ENCODE data around the gene SLC19A2. TPM values are rescaled to one million over a fixed set of nuclear protein-coding genes. Genes with fewer than 3 reads are reported as not detected.

SLC19A2 gene
- total and polyA plus RNA-seq, 2 donors (not counting 1 experiment from before 2014, with no cell fraction given) = 5.2 to 8.9 TPM

- TF ChIP-seq CTCF (conservative IDR thresholded peaks at IDR 0.05 in 1 of 2, IDR thresholded peaks at IDR 0.05 in 1 of 2; ENCODE audit: low read depth in 1 of 2, low read length in 2 of 2) (no peak), EZH2 (IDR thresholded peaks at IDR 0.05; ENCODE audit: low read length, missing control alignments) (no peak)
- Histone ChIP-seq H4K20me1 (ENCODE audit: control insufficient read depth, extremely low read depth, insufficient read depth, low read length) (no peaks in the 10 kb centered on the region), H3K9ac (ENCODE audit: insufficient read depth, low read length) (peak overlapping the region; percentile 94), H3K27ac (ENCODE audit: insufficient read depth, low read length) (peak overlapping the region; percentile 90), H3K4me3 (replicated peaks in 1 of 4; ENCODE audit: control extremely low read depth in 1 of 4, insufficient read depth in 1 of 4, low read depth in 3 of 4, low read length in 4 of 4) (peak overlapping the region; percentile 63 to 94 (median 71)), H3K4me2 (ENCODE audit: extremely low read depth, insufficient read depth, low read length) (peak overlapping the region; percentile 87), H2AFZ (ENCODE audit: low read length) (no peak overlapping the region), H3K36me3 (ENCODE audit: control insufficient read depth, insufficient read depth, low read length) (no peaks in the 10 kb centered on the region), H3K9me3 (ENCODE audit: control insufficient read depth, insufficient read depth, low read depth, low read length) (no peaks in the 10 kb centered on the region), H3K4me1 (ENCODE audit: control insufficient read depth, extremely low read depth, insufficient read depth, low read length) (peaks cover 4% of the 10 kb centered on the region), H3K79me2 (ENCODE audit: control insufficient read depth, insufficient read depth, low read length) (peaks cover 7% of the 10 kb centered on the region), H3K27me3 (ENCODE audit: control insufficient read depth, insufficient read depth, low read length) (no peaks in the 10 kb centered on the region)
- DNase-seq (ENCODE audit: low read depth in 2 of 2) = peak; percentile 72 to 82
Observed at GRCh38 chr1:169484683-169485430, 887 bp downstream of the SLC19A2 start.

- no peak overlapping the region for H3K9ac ChIP-seq (ENCODE audit: insufficient read depth, low read length)
- peak overlapping the region; percentile 87 for H3K4me2 ChIP-seq (ENCODE audit: extremely low read depth, insufficient read depth, low read length)
- no peak for DNase-seq (ENCODE audit: low read depth in 2 of 2)
- H3K4me1 ChIP-seq (ENCODE audit: control insufficient read depth, extremely low read depth, insufficient read depth, low read length) = peaks cover 4% of the 10 kb centered on the region
- peaks cover 7% of the 10 kb centered on the region for H3K79me2 ChIP-seq (ENCODE audit: control insufficient read depth, insufficient read depth, low read length)
- H3K9me3 ChIP-seq (ENCODE audit: control insufficient read depth, insufficient read depth, low read depth, low read length) = no peaks in the 10 kb centered on the region
- H3K4me3 ChIP-seq (replicated peaks in 1 of 4; ENCODE audit: control extremely low read depth in 1 of 4, insufficient read depth in 1 of 4, low read depth in 3 of 4, low read length in 4 of 4) = peak overlapping the region; percentile 6 to 94 (median 70)
- no peak overlapping the region for H3K27ac ChIP-seq (ENCODE audit: insufficient read depth, low read length)
- H4K20me1 ChIP-seq (ENCODE audit: control insufficient read depth, extremely low read depth, insufficient read depth, low read length) = no peaks in the 10 kb centered on the region
- H2AFZ ChIP-seq (ENCODE audit: low read length) = no peak overlapping the region
- no peaks in the 10 kb centered on the region for H3K27me3 ChIP-seq (ENCODE audit: control insufficient read depth, insufficient read depth, low read length)
- TF ChIP-seq CTCF (conservative IDR thresholded peaks at IDR 0.05 in 1 of 2, IDR thresholded peaks at IDR 0.05 in 1 of 2; ENCODE audit: low read depth in 1 of 2, low read length in 2 of 2) (no peak), EZH2 (IDR thresholded peaks at IDR 0.05; ENCODE audit: low read length, missing control alignments) (no peak)
- H3K36me3 ChIP-seq (ENCODE audit: control insufficient read depth, insufficient read depth, low read length) = no peaks in the 10 kb centered on the region
Observed at GRCh38 chr1:169484101-169484500, 1.6 kb downstream of the SLC19A2 start.

DNA sequence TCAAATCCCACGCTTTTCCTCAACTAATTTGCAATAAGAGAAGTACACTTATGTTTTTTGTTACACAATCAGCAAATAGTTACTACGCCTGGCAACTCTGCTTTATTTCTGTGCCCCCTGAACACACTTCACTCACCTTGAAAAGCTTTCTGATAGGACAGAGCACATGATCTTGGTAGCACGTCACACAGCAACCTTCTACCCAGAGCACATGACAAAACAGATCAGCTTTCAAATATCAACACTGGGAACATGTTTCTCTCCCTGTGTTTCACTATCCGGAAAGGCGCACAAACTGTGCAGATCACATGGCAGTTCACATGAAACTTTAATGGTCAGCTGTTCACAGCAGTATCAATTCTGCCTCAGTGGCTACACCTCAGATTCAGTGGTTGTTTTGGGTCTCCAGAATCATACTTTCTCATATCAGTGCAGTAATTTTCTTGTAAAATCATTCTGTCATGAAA, 2.2 kb downstream of the SLC19A2 start:
- DNase-seq (ENCODE audit: low read depth in 2 of 2) = peak; percentile 43 to 89
- H2AFZ ChIP-seq (ENCODE audit: low read length) = no peak overlapping the region
- no peaks in the 10 kb centered on the region for H3K36me3 ChIP-seq (ENCODE audit: control insufficient read depth, insufficient read depth, low read length)
- peaks cover 7% of the 10 kb centered on the region for H3K79me2 ChIP-seq (ENCODE audit: control insufficient read depth, insufficient read depth, low read length)
- H4K20me1 ChIP-seq (ENCODE audit: control insufficient read depth, extremely low read depth, insufficient read depth, low read length) = no peaks in the 10 kb centered on the region
- no peak overlapping the region for H3K27ac ChIP-seq (ENCODE audit: insufficient read depth, low read length)
- H3K9ac ChIP-seq (ENCODE audit: insufficient read depth, low read length) = no peak overlapping the region
- TF ChIP-seq CTCF (conservative IDR thresholded peaks at IDR 0.05 in 1 of 2, IDR thresholded peaks at IDR 0.05 in 1 of 2; ENCODE audit: low read depth in 1 of 2, low read length in 2 of 2) = no peak
- no peak for TF ChIP-seq EZH2 (IDR thresholded peaks at IDR 0.05; ENCODE audit: low read length, missing control alignments)
- no peaks in the 10 kb centered on the region for H3K27me3 ChIP-seq (ENCODE audit: control insufficient read depth, insufficient read depth, low read length)
- H3K4me1 ChIP-seq (ENCODE audit: control insufficient read depth, extremely low read depth, insufficient read depth, low read length) = peaks cover 4% of the 10 kb centered on the region
- peak overlapping the region in 3 of 4 experiments; percentile 63 to 94 (median 77) for H3K4me3 ChIP-seq (replicated peaks in 1 of 4; ENCODE audit: control extremely low read depth in 1 of 4, insufficient read depth in 1 of 4, low read depth in 3 of 4, low read length in 4 of 4)
- H3K9me3 ChIP-seq (ENCODE audit: control insufficient read depth, insufficient read depth, low read depth, low read length) = no peaks in the 10 kb centered on the region
- H3K4me2 ChIP-seq (ENCODE audit: extremely low read depth, insufficient read depth, low read length) = peak overlapping the region; percentile 87
